Endodermal cell (in vitro differentiated cells): Measurements from ENCODE around the gene PPP1R16B. TPM values are rescaled to one million over a fixed set of nuclear protein-coding genes. Genes with fewer than 3 reads are reported as not detected.

ENCODE experiments used
- DNase-seq: peaks from one replicate; pipeline ENCODE4 v3.0.0-alpha.2; 2017
- H3K27ac ChIP-seq: 2 replicates; pipeline ENCODE4 v1.5.1; 2013; ENCODE audit warnings: mild to moderate bottlenecking, low read depth, low read length, moderate library complexity
- H3K27me3 ChIP-seq: 2 replicates; pipeline ENCODE4 v1.6.1; 2013; ENCODE audit warnings: mild to moderate bottlenecking, low read length, moderate library complexity; ENCODE audit not compliant: insufficient read depth, control insufficient read depth, poor library complexity, severe bottlenecking
- H3K36me3 ChIP-seq: 2 replicates; pipeline ENCODE4 v1.7.0; 2013; ENCODE audit warnings: mild to moderate bottlenecking, low read length, moderate library complexity; ENCODE audit not compliant: control insufficient read depth, insufficient read depth
- H3K4me1 ChIP-seq: one replicate; pipeline ENCODE4 v1.7.0; 2013; ENCODE audit warnings: low read length; ENCODE audit not compliant: control insufficient read depth, insufficient read depth
- H3K4me3 ChIP-seq: 2 replicates; pipeline ENCODE4 v1.5.1; 2013; ENCODE audit warnings: mild to moderate bottlenecking, low read length, moderate library complexity
- H3K9ac ChIP-seq: 2 replicates; pipeline ENCODE4 v1.6.1; 2013; ENCODE audit warnings: mild to moderate bottlenecking, low read length, moderate library complexity; ENCODE audit not compliant: poor library complexity, severe bottlenecking; ENCODE audit errors: extremely low read depth
- H3K9me3 ChIP-seq: 2 replicates; pipeline ENCODE4 v1.6.1; 2013; ENCODE audit warnings: mild to moderate bottlenecking, low read length, moderate library complexity; ENCODE audit not compliant: control insufficient read depth
- H3K27ac Mint-ChIP-seq: 2 replicates; pipeline ENCODE4 v1.8.0; 2020; ENCODE audit warnings: mixed read lengths
- H3K27me3 Mint-ChIP-seq: 2 replicates; pipeline ENCODE4 v1.8.0; 2021; ENCODE audit warnings: mild to moderate bottlenecking, mixed read lengths; ENCODE audit not compliant: insufficient read depth
- H3K36me3 Mint-ChIP-seq: 2 replicates; pipeline ENCODE4 v1.8.0; 2020; ENCODE audit warnings: low read depth, mixed read lengths
- H3K4me1 Mint-ChIP-seq: 2 replicates; pipeline ENCODE4 v1.8.0; 2020; ENCODE audit warnings: mixed read lengths
- H3K4me3 Mint-ChIP-seq: 2 replicates; pipeline ENCODE4 v1.8.0; 2020; ENCODE audit warnings: mild to moderate bottlenecking, moderate library complexity, mixed read lengths
- H3K9me3 Mint-ChIP-seq: 2 replicates; pipeline ENCODE4 v1.8.0; 2020; ENCODE audit warnings: mild to moderate bottlenecking, mixed read lengths
- WGBS, 2 experiments: methylation state at CpG; one replicate each; pipeline versions ENCODE4 v1.1.5 to v1.1.7; 2013; ENCODE audit warnings: missing lambda C conversion rate in 2 of 2, mixed read lengths in 1 of 2; ENCODE audit not compliant: insufficient coverage in 1 of 2, insufficient read length in 1 of 2; 5-methylcytosine and 5-hydroxymethylcytosine counted together
- total RNA-seq, 2 donors: library from RNA; stranded (reverse); fragmentation: NEBNext Ultra II Directional in 1 of 2; extraction: Animal tissue kit (Norgen Biotek cat#: 25700) in 1 of 2; gene quantifications; 2 replicates in 1 of 2; 3 replicates in 1 of 2; pipeline ENCODE4 v1.2.1, GENCODE V29; 2021
- TF ChIP-seq, protein P1 (sequence below): fragments of 200-600 bp; sonication (generic); conservative IDR thresholded peaks from 2 replicates; pipeline ENCODE4 v1.5.0; 2021; ENCODE audit warnings: antibody characterized with exemption, mild to moderate bottlenecking

Gene PPP1R16B
- total RNA-seq, 2 donors from 2014 or later: 6.7 to 15.3 TPM

DNA sequence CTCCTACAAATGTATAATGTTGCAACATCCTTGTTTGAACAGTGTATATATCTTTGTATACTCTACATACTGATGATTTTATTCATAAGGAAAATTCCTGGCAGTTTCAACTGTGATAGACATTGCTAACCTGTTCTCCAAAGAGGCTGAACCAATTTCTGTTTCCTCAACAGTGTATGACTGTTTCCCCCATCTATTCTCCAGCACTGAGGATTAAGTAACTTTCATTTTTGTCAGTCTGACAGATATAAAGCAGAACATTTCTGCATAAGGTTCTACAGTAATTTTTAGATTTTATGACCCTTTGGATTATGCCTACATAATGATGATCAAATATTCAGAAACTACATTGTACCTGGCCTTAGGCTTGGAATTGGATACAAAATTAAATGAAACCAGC is 9.9 kb downstream of the PPP1R16B start:
- peaks cover 6% of the 10 kb centered on the region for H3K4me1 Mint-ChIP-seq

DNA sequence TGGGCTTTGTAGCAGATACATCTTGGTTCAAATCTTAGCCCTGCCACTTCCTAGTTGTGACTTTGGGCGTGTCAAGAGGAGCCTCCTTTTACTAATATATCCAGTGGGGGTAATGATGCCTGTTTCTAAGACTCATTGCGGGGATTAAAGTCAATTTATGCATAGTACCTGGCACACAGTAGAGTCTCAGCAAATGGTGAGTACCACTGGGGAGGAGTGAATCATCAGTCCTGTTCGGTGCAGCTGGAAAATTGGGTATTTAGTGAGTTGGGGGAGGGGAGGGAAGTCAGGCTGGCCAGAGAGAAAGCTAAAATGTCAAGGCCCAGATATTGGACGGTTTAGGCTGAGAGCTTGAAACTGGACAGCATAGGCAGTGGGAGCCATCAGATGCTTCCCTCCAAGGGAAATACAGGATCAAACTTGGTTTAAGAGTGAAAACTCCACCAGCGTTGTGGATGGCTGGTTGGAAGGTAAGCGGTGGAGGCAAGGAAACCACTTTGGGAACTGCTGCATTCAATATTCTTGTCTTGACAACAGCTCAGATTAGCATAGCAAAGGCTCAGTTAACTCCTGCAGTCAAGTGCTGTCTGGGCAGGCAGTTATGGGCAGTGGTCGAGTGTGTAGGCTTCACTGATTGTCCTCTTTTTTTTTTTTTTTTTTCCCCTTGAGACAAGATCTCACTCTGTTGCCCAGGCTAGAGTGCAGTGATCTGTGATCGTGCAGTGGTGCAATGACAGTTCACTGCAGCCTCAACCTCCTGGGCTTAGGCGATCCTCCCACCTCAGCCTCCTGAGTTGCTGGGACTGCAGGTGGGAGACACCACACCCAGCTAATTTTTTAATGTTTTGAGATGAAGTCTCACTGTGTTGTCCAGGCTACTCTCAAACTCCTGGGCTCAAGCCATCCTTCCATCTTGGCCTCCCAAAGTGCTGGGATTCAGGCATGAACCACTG is 12.9 kb downstream of the PPP1R16B start:
- H3K4me1 ChIP-seq: no peaks in the 10 kb centered on the region
- no peaks in the 10 kb centered on the region for H3K27me3 ChIP-seq
- H3K4me3 ChIP-seq: no peak overlapping the region
- no peaks in the 10 kb centered on the region for H3K36me3 ChIP-seq
- H3K27ac ChIP-seq: no peak overlapping the region
- H3K27ac Mint-ChIP-seq: no peak overlapping the region
- DNase-seq: no peak
- peaks cover 3% of the 10 kb centered on the region for H3K4me1 Mint-ChIP-seq
- WGBS, 2 experiments: 84 to 91% methylated on average over 6 to 9 of the region's 9 CpGs
- no peak overlapping the region for H3K4me3 Mint-ChIP-seq
- H3K9me3 ChIP-seq: no peaks in the 10 kb centered on the region
- no peaks in the 10 kb centered on the region for H3K27me3 Mint-ChIP-seq
- H3K9me3 Mint-ChIP-seq: peaks cover 2% of the 10 kb centered on the region
- H3K9ac ChIP-seq: no peak overlapping the region
- TF ChIP-seq, protein P1, sequence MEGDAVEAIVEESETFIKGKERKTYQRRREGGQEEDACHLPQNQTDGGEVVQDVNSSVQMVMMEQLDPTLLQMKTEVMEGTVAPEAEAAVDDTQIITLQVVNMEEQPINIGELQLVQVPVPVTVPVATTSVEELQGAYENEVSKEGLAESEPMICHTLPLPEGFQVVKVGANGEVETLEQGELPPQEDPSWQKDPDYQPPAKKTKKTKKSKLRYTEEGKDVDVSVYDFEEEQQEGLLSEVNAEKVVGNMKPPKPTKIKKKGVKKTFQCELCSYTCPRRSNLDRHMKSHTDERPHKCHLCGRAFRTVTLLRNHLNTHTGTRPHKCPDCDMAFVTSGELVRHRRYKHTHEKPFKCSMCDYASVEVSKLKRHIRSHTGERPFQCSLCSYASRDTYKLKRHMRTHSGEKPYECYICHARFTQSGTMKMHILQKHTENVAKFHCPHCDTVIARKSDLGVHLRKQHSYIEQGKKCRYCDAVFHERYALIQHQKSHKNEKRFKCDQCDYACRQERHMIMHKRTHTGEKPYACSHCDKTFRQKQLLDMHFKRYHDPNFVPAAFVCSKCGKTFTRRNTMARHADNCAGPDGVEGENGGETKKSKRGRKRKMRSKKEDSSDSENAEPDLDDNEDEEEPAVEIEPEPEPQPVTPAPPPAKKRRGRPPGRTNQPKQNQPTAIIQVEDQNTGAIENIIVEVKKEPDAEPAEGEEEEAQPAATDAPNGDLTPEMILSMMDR: no peak
- peaks cover 11% of the 10 kb centered on the region for H3K36me3 Mint-ChIP-seq

More for the DNA sequence above, 9.9 kb downstream of the PPP1R16B start:
- Mint-ChIP-seq H3K4me3 (no peak overlapping the region), H3K36me3 (peaks cover 13% of the 10 kb centered on the region), H3K9me3 (no peaks in the 10 kb centered on the region), H3K27me3 (no peaks in the 10 kb centered on the region), H3K27ac (no peak overlapping the region)
- Histone ChIP-seq H3K4me3 (no peak overlapping the region), H3K36me3 (peaks cover 14% of the 10 kb centered on the region), H3K4me1 (no peaks in the 10 kb centered on the region), H3K27me3 (no peaks in the 10 kb centered on the region), H3K9ac (no peak overlapping the region), H3K27ac (no peak overlapping the region), H3K9me3 (no peaks in the 10 kb centered on the region)
- no peak for DNase-seq
- TF ChIP-seq, protein P1: no peak

DNA sequence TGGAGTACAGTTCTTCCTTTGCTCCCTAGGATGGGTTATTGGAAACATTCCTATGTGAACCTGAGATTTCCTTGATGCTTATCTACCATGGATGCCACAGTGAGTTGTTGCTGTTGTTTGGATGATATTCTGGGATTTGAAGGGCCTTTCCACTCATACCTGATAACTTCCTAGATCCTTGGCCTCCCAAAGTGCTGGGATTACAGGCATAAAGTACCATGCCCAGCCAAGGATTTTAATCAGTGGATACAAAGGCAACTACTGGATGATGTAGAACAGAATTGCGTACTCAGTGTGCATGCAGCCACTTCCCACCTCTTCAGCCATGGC is 20.0 kb downstream of the PPP1R16B start:
- Mint-ChIP-seq H3K4me1 (peaks cover 20% of the 10 kb centered on the region), H3K9me3 (peaks cover 2% of the 10 kb centered on the region), H3K36me3 (peaks cover 16% of the 10 kb centered on the region), H3K27me3 (no peaks in the 10 kb centered on the region), H3K4me3 (peak overlapping the region; percentile 15), H3K27ac (peak overlapping the region; percentile 31)
- no peak overlapping the region for H3K27ac ChIP-seq
- DNase-seq: no peak
- H3K9me3 ChIP-seq: no peaks in the 10 kb centered on the region
- TF ChIP-seq, protein P1: no peak
- H3K4me1 ChIP-seq: peaks cover 4% of the 10 kb centered on the region
- peaks cover 12% of the 10 kb centered on the region for H3K36me3 ChIP-seq
- no peak overlapping the region for H3K9ac ChIP-seq
- H3K4me3 ChIP-seq: peak overlapping the region; percentile 38
- WGBS, 2 experiments: 78 to 100% methylated on average over 1 of the region's 1 CpG
- H3K27me3 ChIP-seq: no peaks in the 10 kb centered on the region
